Occipital lobe (tissue), 2 donors: ENCODE results near the gene STAG1. TPM values are rescaled to one million over a fixed set of nuclear protein-coding genes. Genes with fewer than 3 reads are reported as not detected.
"Not testable (repeated sequence)": the region's sequence is repeated elsewhere in the genome, so short reads cannot be mapped to it uniquely, and the experiment has no call there.

Source experiments
- DNase-seq: peaks from one replicate; lab custom pipeline; 2025; lab: John Stamatoyannopoulos, UW
- total RNA-seq: library from RNA; depleted of rRNA; stranded (reverse); fragments of >200 nt; gene quantifications from one replicate; pipeline ENCODE4 v1.2.3, GENCODE V29; 2014

Gene STAG1
- 80.8 TPM for total RNA-seq

DNA sequence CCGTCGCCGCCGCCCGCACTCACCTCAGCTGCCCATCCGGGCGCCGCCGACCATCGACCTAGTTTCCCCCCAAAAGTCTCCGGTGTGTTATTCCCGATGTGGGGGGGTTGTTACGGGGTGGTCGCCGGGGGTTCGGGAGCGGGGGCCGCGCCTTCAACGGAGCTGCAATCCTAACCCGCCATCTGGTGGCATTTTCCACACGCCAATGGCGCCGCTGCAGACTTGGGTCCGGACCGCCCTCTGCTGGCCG, at the start of gene STAG1:
Gene STAG1 (minus strand): TSS at position 207 of the 250 bp plus-strand sequence. CDS start 121,480 bp downstream, outside the sequence.
- no peak for DNase-seq

GRCh38 chr3:136801146-136801545, 49.0 kb upstream of the STAG1 start:
- not testable (repeated sequence) for DNase-seq

- no peak for DNase-seq
These were observed 40.6 kb upstream of the STAG1 start for GRCh38 chr3:136792556-136793330.

GRCh38 chr3:136790786-136791185, 38.6 kb upstream of the STAG1 start:
- no peak for DNase-seq

DNA sequence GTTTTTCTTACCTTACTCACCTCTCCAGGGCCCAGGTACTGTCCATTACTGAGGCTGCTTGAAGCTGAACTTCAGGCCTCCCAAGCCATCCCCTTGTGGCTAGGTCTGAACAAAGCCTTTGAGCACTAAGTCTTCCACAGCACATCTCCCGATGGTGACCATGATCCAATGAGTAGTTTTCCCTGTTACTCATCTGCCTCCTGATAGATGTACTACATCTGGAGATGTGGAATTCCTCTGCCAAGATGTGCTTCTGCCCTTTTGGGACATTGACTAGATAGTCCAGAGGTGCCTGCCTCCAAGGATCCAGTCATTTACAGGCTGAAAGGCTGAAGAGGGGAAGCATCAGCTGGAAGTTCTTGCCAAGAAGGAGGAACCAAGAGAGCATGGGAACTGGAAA, 37.8 kb upstream of the STAG1 start:
- no peak for DNase-seq

- DNase-seq: no peak
These were observed 36.0 kb upstream of the STAG1 start for GRCh38 chr3:136788154-136788553.

GRCh38 chr3:136787349-136787748, 35.2 kb upstream of the STAG1 start:
- DNase-seq: no peak

GRCh38 chr3:136783708-136784191, 31.6 kb upstream of the STAG1 start:
- no peak for DNase-seq

- no peak for DNase-seq
These were observed 28.6 kb upstream of the STAG1 start for GRCh38 chr3:136780741-136781140.

GRCh38 chr3:136778865-136779264, 26.7 kb upstream of the STAG1 start:
- DNase-seq: no peak

DNA sequence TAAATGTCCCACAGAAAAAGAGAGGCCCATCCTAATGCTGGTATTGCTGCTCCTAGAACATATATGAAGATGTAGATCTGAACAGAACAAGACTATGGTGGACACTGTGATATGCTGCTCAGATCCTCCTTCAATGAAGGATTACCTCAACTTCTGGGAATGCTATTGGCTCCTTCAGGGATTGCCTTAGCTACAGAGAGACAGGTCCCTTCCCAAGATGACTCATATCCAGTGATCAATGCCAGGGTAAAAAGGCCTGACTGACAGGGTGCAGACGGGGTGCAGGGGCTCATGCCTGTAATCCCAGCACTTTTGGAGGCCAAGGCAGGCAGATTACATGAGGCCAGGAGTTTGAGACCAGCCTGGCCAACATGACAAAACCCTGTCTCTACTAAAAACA, 20.5 kb upstream of the STAG1 start:
- DNase-seq: no peak

DNA sequence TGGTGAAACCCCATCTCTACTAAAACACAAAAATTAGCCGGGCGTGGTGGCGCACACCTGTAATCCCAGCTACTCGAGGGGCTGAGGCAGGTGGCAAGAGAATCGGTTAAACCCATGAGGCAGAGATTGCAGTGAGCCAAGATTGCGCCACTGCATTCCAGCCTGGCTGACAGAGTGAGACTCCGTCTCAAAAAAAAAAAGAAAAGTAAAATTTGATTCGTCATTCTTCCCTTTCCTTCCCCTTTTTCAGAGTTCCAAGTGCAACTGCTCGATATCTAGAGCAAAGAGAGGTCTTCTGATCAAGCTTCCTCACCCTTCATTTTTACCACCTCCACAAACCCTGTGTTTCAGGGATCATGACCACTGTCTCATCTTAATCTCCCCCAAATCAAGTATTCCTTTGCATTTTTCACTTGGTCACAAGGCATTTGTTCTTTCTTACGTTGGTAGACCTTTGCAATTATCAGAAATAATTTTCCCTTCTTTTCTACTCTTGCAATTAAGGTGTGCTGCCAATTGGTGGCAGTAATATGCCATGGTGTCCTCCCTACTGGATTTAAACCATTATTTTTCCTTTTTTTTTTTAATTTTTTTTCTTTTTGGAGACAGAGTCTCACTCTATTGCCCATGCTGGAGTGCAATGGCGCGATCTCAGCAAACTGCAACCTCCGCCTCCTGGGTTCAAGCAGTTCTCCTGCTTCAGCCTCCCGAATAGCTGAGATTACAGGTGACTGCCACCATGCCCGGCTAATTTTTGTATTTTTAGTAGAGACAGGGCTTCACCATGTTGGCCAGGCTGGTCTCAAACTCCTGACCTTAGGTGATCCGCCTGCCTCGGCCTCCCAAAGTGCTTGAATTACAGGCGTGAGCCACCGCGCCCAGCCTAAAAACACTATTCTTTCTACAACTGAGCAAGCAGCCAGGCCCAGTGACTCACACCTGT, 6.3 kb upstream of the STAG1 start:
- DNase-seq: not testable (repeated sequence)

DNA sequence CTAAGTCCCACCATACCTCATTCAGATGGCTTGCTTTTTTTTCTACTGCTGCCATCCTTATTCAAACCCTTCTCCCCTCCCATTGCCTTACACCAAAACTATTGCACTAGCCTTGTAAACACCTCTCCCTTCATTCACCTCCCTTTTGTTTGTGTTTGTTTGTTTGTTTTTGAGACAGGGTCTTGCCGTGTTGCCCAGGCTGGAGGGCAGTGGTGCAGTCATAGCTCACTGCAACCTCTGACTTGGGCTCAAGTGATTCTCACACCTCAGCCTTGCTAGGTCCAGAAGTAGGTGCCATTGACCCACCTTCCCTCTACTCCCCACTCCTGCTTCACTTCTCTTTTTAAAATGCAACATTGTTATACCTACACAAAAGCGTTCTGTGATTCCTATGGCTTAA, 3.0 kb upstream of the STAG1 start:
- DNase-seq: no peak

- DNase-seq: no peak
These were observed 1.3 kb upstream of the STAG1 start for GRCh38 chr3:136753326-136753939.

GRCh38 chr3:136752422-136753325, 496 bp upstream of the STAG1 start:
- peak; percentile 100 for DNase-seq

DNA sequence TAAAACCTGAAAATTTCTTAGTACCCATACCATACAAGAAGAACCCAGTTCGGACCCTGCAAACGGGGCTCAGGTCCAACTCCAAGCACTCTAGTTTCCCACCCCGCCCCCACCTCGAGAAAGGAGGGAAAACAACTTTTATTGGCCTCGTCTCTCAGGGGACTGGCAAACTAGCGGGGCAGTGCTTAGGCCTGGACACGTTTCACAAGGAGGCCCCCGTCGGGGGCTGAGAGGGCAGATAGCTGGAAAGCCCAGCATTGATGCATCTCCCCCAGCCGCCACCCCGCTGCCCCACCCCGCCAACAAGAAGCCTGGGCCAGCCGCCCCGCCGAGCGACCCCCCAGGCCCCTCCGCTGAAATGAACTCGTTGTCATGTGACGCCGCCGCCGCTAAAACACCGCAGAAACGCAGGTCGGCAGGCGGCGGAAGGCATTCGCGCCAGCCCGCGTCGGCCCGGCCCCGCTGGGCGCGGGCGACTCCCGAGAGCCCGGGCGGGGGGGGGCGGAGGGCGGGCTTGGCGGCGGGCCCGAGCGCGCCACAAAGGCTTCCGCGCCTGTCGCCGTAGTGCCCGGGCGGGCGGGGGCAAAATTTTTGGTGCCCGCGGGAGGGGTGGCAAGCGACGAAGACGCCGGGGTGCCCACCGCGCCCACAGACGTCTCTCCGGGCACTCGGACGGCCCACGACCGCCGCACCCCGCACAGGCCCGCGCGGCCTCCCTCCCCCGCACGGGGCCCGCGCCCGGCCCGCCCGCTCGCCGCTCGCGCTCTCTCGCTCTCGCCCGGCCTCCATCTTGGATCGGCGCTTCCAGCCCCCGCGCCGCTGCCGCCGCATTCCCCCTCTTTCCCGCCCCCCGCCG, 634 bp downstream of the STAG1 start:
- DNase-seq: peak; percentile 54

DNA sequence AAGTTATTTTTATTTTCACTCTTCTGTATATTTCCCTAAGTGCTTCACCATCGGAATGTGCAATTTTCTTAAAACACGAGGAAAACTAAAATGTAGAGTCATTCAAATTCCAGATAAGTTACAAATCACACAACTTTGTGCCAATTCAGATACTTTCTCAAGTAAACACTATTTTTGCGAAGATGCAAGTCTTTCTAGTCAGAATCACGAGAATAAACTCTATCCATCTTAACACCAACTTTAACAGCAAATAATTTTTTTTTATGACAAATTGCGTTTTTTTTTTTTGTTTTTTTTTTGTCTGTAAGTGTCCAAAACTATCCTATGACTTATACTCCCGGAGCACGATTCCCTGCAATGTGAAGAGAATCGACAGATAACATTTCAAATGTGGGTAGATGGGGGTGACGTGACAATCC, 1.3 kb downstream of the STAG1 start:
- DNase-seq: no peak

GRCh38 chr3:136750209-136750896, 1.8 kb downstream of the STAG1 start:
- no peak for DNase-seq

GRCh38 chr3:136749602-136750001, 2.6 kb downstream of the STAG1 start:
- DNase-seq: not testable (repeated sequence)
